RWPE1 (cell line): ENCODE measurements around the gene RASGRF2.

Source experiments
- CTCF ChIA-PET: fragments of 350-600 bp; sonication (Branson Sonifier 250); formaldehyde crosslinking; extraction: SDS; loops from one replicate; lab custom pipeline; 2021; lab: Yijun Ruan, JAX
- POLR2A ChIA-PET: fragments of 400-600 bp; formaldehyde crosslinking; extraction: SDS; loops from one replicate; lab custom pipeline; 2020; ENCODE audit warnings: antibody characterized with exemption; ENCODE audit not compliant: low non-redundant PET; lab: Yijun Ruan, JAX
- DNase-seq: peaks from one replicate; pipeline ENCODE4 v3.0.0; 2012; ENCODE audit warnings: low spot score
- H3K27ac ChIP-seq: fragments of 450-650 bp; 2 replicates; pipeline ENCODE4 v1.5.1; 2017
- CTCF ChIP-seq: fragments of 450-650 bp; conservative IDR thresholded peaks from 2 replicates; pipeline ENCODE4 v1.5.1; 2017; ENCODE audit warnings: low read depth, mild to moderate bottlenecking

Gene RASGRF2

GRCh38 chr5:81226949-81227348 is 266.8 kb downstream of the RASGRF2 start:
- ChIA-PET CTCF (no interaction called here), POLR2A (no interaction called here)

GRCh38 chr5:81228084-81228483 is 267.9 kb downstream of the RASGRF2 start:
- DNase-seq: no peak
- CTCF ChIA-PET: interaction anchor here (0.6 to 0.9 kb wide), 2 partner anchors 16 to 72 kb away, joined by 4 to 9 read pairs; no protein-coding TSS in a partner anchor
- no peak for TF ChIP-seq CTCF
- POLR2A ChIA-PET: no interaction called here
- H3K27ac ChIP-seq: no peak overlapping the region

More at GRCh38 chr5:81226949-81227348, 266.8 kb downstream of the RASGRF2 start:
- no peak overlapping the region for H3K27ac ChIP-seq
- DNase-seq: no peak
- TF ChIP-seq CTCF: no peak

GRCh38 chr5:81230416-81230815 is 270.3 kb downstream of the RASGRF2 start:
- DNase-seq: no peak
- H3K27ac ChIP-seq: no peak overlapping the region
- ChIA-PET POLR2A (no interaction called here), CTCF (no interaction called here)
- no peak for TF ChIP-seq CTCF

- POLR2A ChIA-PET: no interaction called here
- no peak overlapping the region for H3K27ac ChIP-seq
- DNase-seq: no peak
- CTCF ChIA-PET: interaction anchor here (0.6 to 0.7 kb wide), 2 partner anchors 205 to 787 kb away, joined by 3 to 5 read pairs; no protein-coding TSS in a partner anchor
- no peak for TF ChIP-seq CTCF
Observed at GRCh38 chr5:81232464-81233079, 272.4 kb downstream of the RASGRF2 start.

- DNase-seq: no peak
- H3K27ac ChIP-seq: no peak within 1 kb of the TSS
- CTCF ChIA-PET: no interaction called here
- POLR2A ChIA-PET: no interaction called here
- no peak for TF ChIP-seq CTCF
Observed at GRCh38 chr5:81233080-81233634, 273.0 kb downstream of the RASGRF2 start, which contains the start of gene CKMT2. Gene CKMT2 (plus strand): TSS chr5:81233322. CDS start chr5:81251133, 17,811 bp downstream.

- no peak overlapping the region for H3K27ac ChIP-seq
- CTCF ChIA-PET: no interaction called here
- POLR2A ChIA-PET: no interaction called here
- DNase-seq: no peak
- TF ChIP-seq CTCF: no peak
Observed at GRCh38 chr5:81234299-81234698, 274.1 kb downstream of the RASGRF2 start.
